ENCODE data around the gene PABPN1.

- TF ChIP-seq, protein P1, sequence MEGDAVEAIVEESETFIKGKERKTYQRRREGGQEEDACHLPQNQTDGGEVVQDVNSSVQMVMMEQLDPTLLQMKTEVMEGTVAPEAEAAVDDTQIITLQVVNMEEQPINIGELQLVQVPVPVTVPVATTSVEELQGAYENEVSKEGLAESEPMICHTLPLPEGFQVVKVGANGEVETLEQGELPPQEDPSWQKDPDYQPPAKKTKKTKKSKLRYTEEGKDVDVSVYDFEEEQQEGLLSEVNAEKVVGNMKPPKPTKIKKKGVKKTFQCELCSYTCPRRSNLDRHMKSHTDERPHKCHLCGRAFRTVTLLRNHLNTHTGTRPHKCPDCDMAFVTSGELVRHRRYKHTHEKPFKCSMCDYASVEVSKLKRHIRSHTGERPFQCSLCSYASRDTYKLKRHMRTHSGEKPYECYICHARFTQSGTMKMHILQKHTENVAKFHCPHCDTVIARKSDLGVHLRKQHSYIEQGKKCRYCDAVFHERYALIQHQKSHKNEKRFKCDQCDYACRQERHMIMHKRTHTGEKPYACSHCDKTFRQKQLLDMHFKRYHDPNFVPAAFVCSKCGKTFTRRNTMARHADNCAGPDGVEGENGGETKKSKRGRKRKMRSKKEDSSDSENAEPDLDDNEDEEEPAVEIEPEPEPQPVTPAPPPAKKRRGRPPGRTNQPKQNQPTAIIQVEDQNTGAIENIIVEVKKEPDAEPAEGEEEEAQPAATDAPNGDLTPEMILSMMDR (IDR thresholded peaks at IDR 0.05; ENCODE audit: low read depth, low read length, missing input control), result no peak
- no peak for TF ChIP-seq YY1 (IDR thresholded peaks at IDR 0.05)
Measured at GRCh38 chr14:23297611-23298277, 23.5 kb upstream of the PABPN1 start.
